Measurements from ENCODE around the gene LPCAT1. TPM values are rescaled to one million over a fixed set of nuclear protein-coding genes. Genes with fewer than 3 reads are reported as not detected.

The LPCAT1 gene
- total and polyA plus RNA-seq, 10 of the 15 experiments (the other 5 are each of a cell fraction or from before 2014, with no cell fraction given) = 2.3 to 109 (median 72.7) TPM

- Histone ChIP-seq H3K4me2 (ENCODE audit: control insufficient read depth, insufficient read depth) (no peak overlapping the region), H3K27me3 (replicated peaks in 1 of 2; ENCODE audit: control insufficient read depth in 2 of 2, insufficient read depth in 2 of 2, low read length in 1 of 2) (no peaks in the 10 kb centered on the region), H3K9ac (ENCODE audit: control insufficient read depth, insufficient read depth, low read length) (no peak overlapping the region), H3K27ac (ENCODE audit: control insufficient read depth, insufficient read depth) (no peak overlapping the region), H3K9me3 (replicated peaks; ENCODE audit: control insufficient read depth, insufficient read depth, low read length) (no peaks in the 10 kb centered on the region), H2AFZ (ENCODE audit: control insufficient read depth, low read depth, low read length) (no peak overlapping the region), H3K4me3 (no peak overlapping the region), H3K36me3 (ENCODE audit: control insufficient read depth in 2 of 2, insufficient read depth in 2 of 2, low read length in 1 of 2) (peaks cover 22 to 59% of the 10 kb centered on the region in 2 experiments), H3K79me2 (ENCODE audit: control insufficient read depth, insufficient read depth, low read length) (no peaks in the 10 kb centered on the region), H3K4me1 (ENCODE audit: control insufficient read depth, insufficient read depth, low read length) (no peaks in the 10 kb centered on the region), H4K20me1 (ENCODE audit: control insufficient read depth, insufficient read depth) (no peaks in the 10 kb centered on the region)
- ATAC-seq (no peak), FAIRE-seq (no peak), DNase-seq (ENCODE audit: low read depth, low spot score) (no peak)
- in situ Hi-C loops (cut with MboI) (no loop called here), intact Hi-C loops (cut with micrococcal nuclease; ENCODE audit: unreplicated experiment) (no loop called here)
- BruUV-seq (replicated peaks) = TSS peak; percentile 25
- ChIA-PET POLR2A (interaction anchor here (1.0 kb wide), 1 partner anchor 15 kb away, joined by 3 read pairs; no protein-coding TSS in a partner anchor), SMC1A (ENCODE audit: uncharacterized antibody, unreplicated experiment) (interaction anchor here (1.0 kb wide), 1 partner anchor 18 kb away, joined by 3 read pairs; no protein-coding TSS in a partner anchor), CTCF (interaction anchor here (1.4 kb wide), 1 partner anchor 171 kb away, joined by 4 read pairs; no protein-coding TSS in a partner anchor), RAD21 (ENCODE audit: unreplicated experiment) (no interaction called here)
- TF ChIP-seq USF2 (IDR thresholded peaks at IDR 0.05; ENCODE audit: borderline replicate concordance, low read depth, low read length) (no peak), CHD4 (IDR thresholded peaks at IDR 0.05) (no peak), NFXL1 (IDR thresholded peaks at IDR 0.05; ENCODE audit: borderline replicate concordance) (no peak)
- WGBS (ENCODE audit: insufficient coverage, insufficient replicate concordance, low lambda C conversion rate, missing lambda C conversion rate) = 94% methylated on average over 12 of the region's 12 CpGs
Measured at GRCh38 chr5:1473746-1474145, 50.0 kb downstream of the LPCAT1 start.

GRCh38 chr5:1472964-1473628 lies 50.7 kb downstream of the LPCAT1 start:
- ATAC-seq (no peak), DNase-seq (ENCODE audit: low read depth, low spot score) (no peak), FAIRE-seq (no peak)
- Histone ChIP-seq H3K27ac (ENCODE audit: control insufficient read depth, insufficient read depth) (no peak overlapping the region), H4K20me1 (ENCODE audit: control insufficient read depth, insufficient read depth) (no peaks in the 10 kb centered on the region), H3K4me1 (ENCODE audit: control insufficient read depth, insufficient read depth, low read length) (no peaks in the 10 kb centered on the region), H3K9me3 (replicated peaks; ENCODE audit: control insufficient read depth, insufficient read depth, low read length) (no peaks in the 10 kb centered on the region), H3K79me2 (ENCODE audit: control insufficient read depth, insufficient read depth, low read length) (no peaks in the 10 kb centered on the region), H3K9ac (ENCODE audit: control insufficient read depth, insufficient read depth, low read length) (no peak overlapping the region), H2AFZ (ENCODE audit: control insufficient read depth, low read depth, low read length) (no peak overlapping the region), H3K4me3 (no peak overlapping the region), H3K36me3 (ENCODE audit: control insufficient read depth in 2 of 2, insufficient read depth in 2 of 2, low read length in 1 of 2) (peaks cover 24 to 60% of the 10 kb centered on the region in 2 experiments), H3K27me3 (replicated peaks in 1 of 2; ENCODE audit: control insufficient read depth in 2 of 2, insufficient read depth in 2 of 2, low read length in 1 of 2) (no peaks in the 10 kb centered on the region), H3K4me2 (ENCODE audit: control insufficient read depth, insufficient read depth) (no peak overlapping the region)
- SMC1A ChIA-PET (ENCODE audit: uncharacterized antibody, unreplicated experiment) = interaction anchor here (1.0 kb wide), 1 partner anchor 19 kb away, joined by 3 read pairs; no protein-coding TSS in a partner anchor
- TF ChIP-seq EED (IDR thresholded peaks at IDR 0.05; ENCODE audit: low read depth) (no peak), POLR2A (IDR thresholded peaks at IDR 0.05; ENCODE audit: low read depth, low read length) (peak; percentile 69), POLR2AphosphoS2 (IDR thresholded peaks at IDR 0.05; ENCODE audit: low read depth, low read length) (peak; percentile 54; the same call in 1 of the 2 replicates), NFXL1 (IDR thresholded peaks at IDR 0.05; ENCODE audit: borderline replicate concordance) (peak; percentile 95)
- RAD21 ChIA-PET (ENCODE audit: unreplicated experiment) = no interaction called here
- CTCF ChIA-PET = no interaction called here
- intact Hi-C loops (cut with micrococcal nuclease; ENCODE audit: unreplicated experiment) = no loop called here
- in situ Hi-C loops (cut with MboI) = no loop called here
- WGBS (ENCODE audit: insufficient coverage, insufficient replicate concordance, low lambda C conversion rate, missing lambda C conversion rate) = 96% methylated on average over 23 of the region's 23 CpGs
- BruUV-seq (replicated peaks) = no TSS peak
- POLR2A ChIA-PET = no interaction called here
